CD14-positive monocyte (primary cell): ENCODE results near the gene COL20A1. TPM values are rescaled to one million over a fixed set of nuclear protein-coding genes. Genes with fewer than 3 reads are reported as not detected.
A peak's percentile ranks its signal among the peaks of the same experiment; 100 is the strongest.

ENCODE experiments used
- DNase-seq, 3 donors: peaks; one replicate each; pipeline ENCODE4 v3.0.0-alpha.2; 2011 to 2022
- H2AFZ ChIP-seq: 2 replicates; pipeline ENCODE4 v1.6.0; 2012; ENCODE audit warnings: mild to moderate bottlenecking, low read depth, low read length, inconsistent platforms; ENCODE audit not compliant: insufficient read depth, poor library complexity, severe bottlenecking
- H3K27ac ChIP-seq, 2 donors: 1 replicate in 1 of 2; 2 replicates in 1 of 2; pipeline ENCODE4 v1.5.1; 2012 to 2013; ENCODE audit warnings: low read length in 2 of 2, control low read depth in 1 of 2, inconsistent platforms in 1 of 2, low read depth in 1 of 2, mild to moderate bottlenecking in 1 of 2
- H3K27me3 ChIP-seq, 2 donors: one replicate each; pipeline versions ENCODE4 v1.6.0 to v1.6.1; 2011 to 2013; ENCODE audit warnings: low read length in 2 of 2; ENCODE audit not compliant: control insufficient read depth in 2 of 2, insufficient read depth in 2 of 2
- H3K36me3 ChIP-seq, 2 donors: replicated peaks in 1 of 2; 1 replicate in 1 of 2; 2 replicates in 1 of 2; pipeline versions ENCODE4 v1.5.1 to v1.6.1; 2012 to 2013; ENCODE audit warnings: low read length in 2 of 2, control low read depth in 1 of 2, inconsistent platforms in 1 of 2, mild to moderate bottlenecking in 1 of 2; ENCODE audit not compliant: insufficient read depth in 2 of 2, control insufficient read depth in 1 of 2
- H3K4me1 ChIP-seq, 2 donors: 1 replicate in 1 of 2; 2 replicates in 1 of 2; pipeline versions ENCODE4 v1.5.1 to v1.6.1; 2012 to 2013; ENCODE audit warnings: low read length in 2 of 2, control low read depth in 1 of 2, inconsistent platforms in 1 of 2, mild to moderate bottlenecking in 1 of 2, moderate library complexity in 1 of 2; ENCODE audit not compliant: insufficient read depth in 2 of 2, control insufficient read depth in 1 of 2
- H3K4me2 ChIP-seq: replicated peaks from 2 replicates; pipeline ENCODE3; 2012; ENCODE audit warnings: low read length, moderate library complexity, mild to moderate bottlenecking; ENCODE audit not compliant: poor library complexity, severe bottlenecking; ENCODE audit errors: extremely low read depth
- H3K4me3 ChIP-seq, 3 experiments: fragments of 200-600 bp in 1 of 3; sonication (generic) in 1 of 3; replicated peaks in 1 of 3; 1 replicate in 2 of 3; 2 replicates in 1 of 3; pipeline ENCODE4 v1.5.1; 2011 to 2013; ENCODE audit warnings: low read length in 3 of 3, mild to moderate bottlenecking in 3 of 3, control low read depth in 2 of 3, low read depth in 2 of 3, inconsistent platforms in 1 of 3, moderate library complexity in 1 of 3
- H3K79me2 ChIP-seq: 2 replicates; pipeline ENCODE4 v1.6.0; 2012; ENCODE audit warnings: mild to moderate bottlenecking, control low read depth, inconsistent platforms, low read length, moderate library complexity; ENCODE audit not compliant: insufficient read depth
- H3K9ac ChIP-seq: 2 replicates; pipeline ENCODE4 v1.6.0; 2017; ENCODE audit warnings: low read length, mild to moderate bottlenecking; ENCODE audit not compliant: insufficient read depth, poor library complexity, severe bottlenecking
- H3K9me3 ChIP-seq, 2 donors: replicated peaks in 1 of 2; 1 replicate in 1 of 2; 2 replicates in 1 of 2; pipeline versions ENCODE4 v1.5.1 to v1.6.1; 2012 to 2013; ENCODE audit warnings: low read length in 2 of 2, control low read depth in 1 of 2; ENCODE audit not compliant: control insufficient read depth in 1 of 2, insufficient read depth in 1 of 2
- H4K20me1 ChIP-seq: 2 replicates; pipeline ENCODE4 v1.6.0; 2012; ENCODE audit warnings: mild to moderate bottlenecking, low read length, control low read depth, moderate library complexity; ENCODE audit not compliant: insufficient read depth
- H3K27ac Mint-ChIP-seq, 7 donors: one replicate each; pipeline ENCODE4 v1.8.0; 2020; ENCODE audit warnings: mild to moderate bottlenecking in 7 of 7, mixed read lengths in 7 of 7, moderate library complexity in 6 of 7, inconsistent platforms in 2 of 7
- H3K27me3 Mint-ChIP-seq, 3 donors: one replicate each; pipeline ENCODE4 v1.8.0; 2021 to 2022; ENCODE audit warnings: low read depth in 3 of 3, mild to moderate bottlenecking in 3 of 3, mixed read lengths in 3 of 3, moderate library complexity in 3 of 3, inconsistent platforms in 1 of 3
- H3K36me3 Mint-ChIP-seq, 2 donors: one replicate each; pipeline ENCODE4 v1.8.0; 2020; ENCODE audit warnings: mixed read lengths in 2 of 2, inconsistent platforms in 1 of 2, mild to moderate bottlenecking in 1 of 2
- H3K4me1 Mint-ChIP-seq: one replicate; pipeline ENCODE4 v1.8.0; 2020; ENCODE audit warnings: mild to moderate bottlenecking, mixed read lengths
- H3K4me3 Mint-ChIP-seq, 2 donors: one replicate each; pipeline ENCODE4 v1.8.0; 2020; ENCODE audit warnings: mild to moderate bottlenecking in 2 of 2, mixed read lengths in 2 of 2, moderate library complexity in 1 of 2
- H3K9me3 Mint-ChIP-seq, 7 donors: one replicate each; pipeline ENCODE4 v1.8.0; 2020 to 2022; ENCODE audit warnings: mixed read lengths in 7 of 7, mild to moderate bottlenecking in 6 of 7, moderate library complexity in 6 of 7, inconsistent platforms in 2 of 7
- WGBS: methylation state at CpG from one replicate; pipeline ENCODE4 v1.1.5; 2013; ENCODE audit warnings: missing lambda C conversion rate; ENCODE audit not compliant: insufficient coverage; 5-methylcytosine and 5-hydroxymethylcytosine counted together
- intact Hi-C, 2 donors: fragments of 100-400 bp; cut with micrococcal nuclease; formaldehyde crosslinking; loops; one replicate each; pipeline versions ENCODE4 v1.15.0 to v1.15.1; 2023
- polyA plus RNA-seq, 3 donors: library from polyadenylated mRNA; depleted of rRNA in 1 of 3; unstranded in 2 of 3; stranded (reverse) in 1 of 3; fragments of 300-500 nt in 2 of 3; fragments of >200 nt in 1 of 3; fragmentation: Illumina TruSeq in 2 of 3; gene quantifications; 1 replicate in 2 of 3; 2 replicates in 1 of 3; pipeline ENCODE4 v1.2.3, GENCODE V29; 2012 to 2021
- TF ChIP-seq, protein P1 (sequence below): fragments of 200-600 bp; IDR thresholded peaks from one replicate; pipeline ENCODE4 v1.8.0; 2022; ENCODE audit warnings: antibody characterized with exemption, mild to moderate bottlenecking

The COL20A1 gene
- polyA plus RNA-seq, 3 donors = not detected

DNA sequence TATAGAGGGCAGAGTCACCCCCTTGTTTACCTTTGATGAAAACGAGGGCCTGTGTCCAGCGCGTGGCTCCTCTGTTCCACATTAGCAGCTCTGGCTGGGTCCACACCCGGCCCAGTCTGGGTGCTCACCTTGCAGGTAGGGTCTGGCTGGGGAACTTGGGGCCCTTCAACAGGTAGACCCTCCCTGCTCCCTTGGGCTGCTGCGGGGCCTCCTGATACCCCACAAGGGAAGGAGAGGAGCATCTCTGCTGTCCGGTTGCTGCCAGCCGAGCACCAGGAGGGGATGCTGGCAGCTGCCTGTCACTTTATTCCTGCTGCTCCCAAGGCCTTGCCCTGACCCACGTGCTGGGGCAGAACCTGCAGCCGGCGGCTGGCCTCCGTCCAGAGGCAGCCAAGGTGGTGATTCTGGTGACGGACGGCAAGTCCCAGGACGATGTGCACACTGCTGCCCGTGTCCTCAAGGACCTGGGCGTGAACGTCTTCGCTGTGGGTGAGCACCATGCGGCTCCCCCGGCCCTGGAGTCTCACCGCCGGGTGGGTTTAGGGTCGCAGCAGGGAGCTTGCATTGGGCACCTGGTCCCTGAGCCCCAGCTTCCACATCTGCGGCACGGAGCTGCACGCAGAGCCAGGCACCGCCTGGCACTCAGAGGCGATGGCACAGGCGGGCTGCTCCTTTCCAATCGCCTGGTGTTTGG lies 15.4 kb downstream of the COL20A1 start:
- Mint-ChIP-seq H3K4me1 (no peaks in the 10 kb centered on the region), H3K4me3 (no peak overlapping the region), H3K9me3 (peaks cover 0 to 1% (median 0%) of the 10 kb centered on the region in 7 donors), H3K27me3 (peaks cover 0 to 2% (median 2%) of the 10 kb centered on the region in 3 donors), H3K36me3 (no peaks in the 10 kb centered on the region), H3K27ac (no peak overlapping the region)
- Histone ChIP-seq H3K4me3 (no peak overlapping the region), H3K27me3 (no peaks in the 10 kb centered on the region), H3K9ac (no peak overlapping the region), H3K79me2 (no peaks in the 10 kb centered on the region), H2AFZ (no peak overlapping the region), H3K36me3 (no peaks in the 10 kb centered on the region), H3K9me3 (no peaks in the 10 kb centered on the region), H4K20me1 (no peaks in the 10 kb centered on the region), H3K27ac (no peak overlapping the region), H3K4me1 (no peaks in the 10 kb centered on the region), H3K4me2 (no peak overlapping the region)
- TF ChIP-seq, protein P1, sequence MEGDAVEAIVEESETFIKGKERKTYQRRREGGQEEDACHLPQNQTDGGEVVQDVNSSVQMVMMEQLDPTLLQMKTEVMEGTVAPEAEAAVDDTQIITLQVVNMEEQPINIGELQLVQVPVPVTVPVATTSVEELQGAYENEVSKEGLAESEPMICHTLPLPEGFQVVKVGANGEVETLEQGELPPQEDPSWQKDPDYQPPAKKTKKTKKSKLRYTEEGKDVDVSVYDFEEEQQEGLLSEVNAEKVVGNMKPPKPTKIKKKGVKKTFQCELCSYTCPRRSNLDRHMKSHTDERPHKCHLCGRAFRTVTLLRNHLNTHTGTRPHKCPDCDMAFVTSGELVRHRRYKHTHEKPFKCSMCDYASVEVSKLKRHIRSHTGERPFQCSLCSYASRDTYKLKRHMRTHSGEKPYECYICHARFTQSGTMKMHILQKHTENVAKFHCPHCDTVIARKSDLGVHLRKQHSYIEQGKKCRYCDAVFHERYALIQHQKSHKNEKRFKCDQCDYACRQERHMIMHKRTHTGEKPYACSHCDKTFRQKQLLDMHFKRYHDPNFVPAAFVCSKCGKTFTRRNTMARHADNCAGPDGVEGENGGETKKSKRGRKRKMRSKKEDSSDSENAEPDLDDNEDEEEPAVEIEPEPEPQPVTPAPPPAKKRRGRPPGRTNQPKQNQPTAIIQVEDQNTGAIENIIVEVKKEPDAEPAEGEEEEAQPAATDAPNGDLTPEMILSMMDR = no peak
- DNase-seq = no peak
- intact Hi-C loops = no loop called here
- 89% methylated on average over 29 of the region's 30 CpGs for WGBS

DNA sequence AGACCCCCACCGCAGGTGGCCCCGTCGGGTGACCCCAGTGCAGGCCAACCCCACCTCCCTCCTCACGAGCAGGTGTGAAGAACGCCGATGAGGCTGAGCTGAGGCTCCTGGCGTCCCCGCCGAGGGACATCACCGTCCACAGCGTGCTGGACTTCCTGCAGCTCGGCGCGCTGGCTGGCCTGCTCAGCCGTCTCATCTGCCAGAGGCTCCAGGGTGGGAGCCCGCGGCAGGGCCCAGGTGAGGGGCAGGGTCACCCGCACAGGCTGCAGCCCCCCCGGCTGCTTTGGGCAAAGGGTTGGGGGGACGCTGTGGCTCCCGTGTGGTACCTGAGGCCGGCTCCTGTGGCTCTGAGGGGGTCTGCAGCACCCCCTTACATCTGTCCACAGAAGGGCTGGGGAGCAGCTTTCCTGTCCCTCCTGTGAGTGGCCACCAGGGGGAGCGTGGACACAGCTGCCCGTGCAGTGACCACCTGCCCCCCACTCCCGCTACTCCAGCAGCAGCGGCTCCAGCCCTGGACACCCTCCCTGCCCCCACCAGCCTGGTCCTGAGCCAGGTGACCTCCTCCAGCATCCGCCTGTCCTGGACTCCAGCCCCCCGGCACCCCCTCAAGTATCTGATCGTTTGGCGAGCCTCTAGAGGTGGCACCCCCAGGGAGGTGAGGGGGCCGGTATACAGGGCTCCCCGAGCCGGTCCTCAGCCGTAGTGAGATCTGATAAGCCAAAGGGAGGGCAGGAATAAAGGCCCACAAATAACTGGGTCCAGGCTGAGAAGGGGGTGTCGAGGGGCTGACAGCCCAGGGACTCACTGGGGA lies 16.5 kb downstream of the COL20A1 start:
- Histone ChIP-seq H4K20me1 (no peaks in the 10 kb centered on the region), H3K27ac (no peak overlapping the region), H3K36me3 (no peaks in the 10 kb centered on the region), H3K4me1 (no peaks in the 10 kb centered on the region), H3K9ac (no peak overlapping the region), H3K4me2 (no peak overlapping the region), H3K27me3 (no peaks in the 10 kb centered on the region), H3K4me3 (no peak overlapping the region), H3K79me2 (no peaks in the 10 kb centered on the region), H3K9me3 (no peaks in the 10 kb centered on the region), H2AFZ (no peak overlapping the region)
- TF ChIP-seq, protein P1 = peak; percentile 85
- H3K4me3 Mint-ChIP-seq = no peak overlapping the region
- H3K36me3 Mint-ChIP-seq = no peaks in the 10 kb centered on the region
- DNase-seq = peak in 1 of 3 donors; percentile 37
- peaks cover 0 to 2% (median 2%) of the 10 kb centered on the region in 3 donors for H3K27me3 Mint-ChIP-seq
- intact Hi-C loops = loop anchor here in 1 of 2 donors (2.0 kb wide), 1 partner anchor 71 kb away; no protein-coding TSS in a partner anchor
- no peak overlapping the region for H3K27ac Mint-ChIP-seq
- H3K9me3 Mint-ChIP-seq = peaks cover 0 to 1% (median 0%) of the 10 kb centered on the region in 7 donors
- WGBS = 47% methylated on average over 24 of the region's 35 CpGs
- H3K4me1 Mint-ChIP-seq = no peaks in the 10 kb centered on the region
